Stimulated activated CD4-positive, alpha-beta T cell treated with anti-CD3 and anti-CD28 coated beads, TNF-alpha, amount 100 ng/mL, for 4 hours (primary cell): Measurements from ENCODE around the gene MPP7.
"Not testable (repeated sequence)": the region's sequence is repeated elsewhere in the genome, so short reads cannot be mapped to it uniquely, and the experiment has no call there.

ENCODE experiments used
- DNase-seq, 3 experiments: peaks; one replicate each; pipeline ENCODE4 v3.0.0-alpha.2; 2020; ENCODE audit warnings: low read depth in 3 of 3

The MPP7 gene

GRCh38 chr10:28302638-28303488, at the start of gene MPP7:
Gene MPP7, minus strand, starts transcription at chr10:28303064. Its CDS starts 64,460 bp downstream, at chr10:28238604.
- DNase-seq, result peak; percentile 91 to 93 (median 93)

- DNase-seq, result no peak
Observed at GRCh38 chr10:28349892-28350291, 47.0 kb upstream of the MPP7 start.

- DNase-seq, result no peak
Observed at GRCh38 chr10:28343987-28344895, 41.4 kb upstream of the MPP7 start.

GRCh38 chr10:28343252-28343651, 40.4 kb upstream of the MPP7 start:
- DNase-seq, result no peak

GRCh38 chr10:28341679-28342078, 38.8 kb upstream of the MPP7 start:
- not testable (repeated sequence) for DNase-seq

- DNase-seq, result no peak
Observed at GRCh38 chr10:28332726-28333125, 29.9 kb upstream of the MPP7 start.

- DNase-seq, result no peak
Observed at GRCh38 chr10:28331841-28332240, 29.0 kb upstream of the MPP7 start.

GRCh38 chr10:28331066-28331465, 28.2 kb upstream of the MPP7 start:
- DNase-seq, result no peak

GRCh38 chr10:28328346-28328745, 25.5 kb upstream of the MPP7 start:
- DNase-seq, result no peak

GRCh38 chr10:28327491-28327880, 24.6 kb upstream of the MPP7 start:
- no peak for DNase-seq

GRCh38 chr10:28326516-28327490, 23.9 kb upstream of the MPP7 start:
- no peak for DNase-seq

GRCh38 chr10:28320799-28321198, 17.9 kb upstream of the MPP7 start:
- DNase-seq, result no peak

GRCh38 chr10:28320090-28320489, 17.2 kb upstream of the MPP7 start:
- DNase-seq, result no peak

GRCh38 chr10:28319061-28319460, 16.2 kb upstream of the MPP7 start:
- DNase-seq, result not testable (repeated sequence)

GRCh38 chr10:28318626-28319025, 15.8 kb upstream of the MPP7 start:
- DNase-seq, result no peak

- DNase-seq, result no peak
Observed at GRCh38 chr10:28317760-28318159, 14.9 kb upstream of the MPP7 start.

GRCh38 chr10:28316696-28317095, 13.8 kb upstream of the MPP7 start:
- no peak for DNase-seq

- no peak for DNase-seq
Observed at GRCh38 chr10:28315140-28315539, 12.3 kb upstream of the MPP7 start.

- DNase-seq, result no peak
Observed at GRCh38 chr10:28314211-28314610, 11.3 kb upstream of the MPP7 start.

- no peak for DNase-seq
Observed at GRCh38 chr10:28312572-28312971, 9.7 kb upstream of the MPP7 start.

- no peak for DNase-seq
Observed at GRCh38 chr10:28311104-28311503, 8.2 kb upstream of the MPP7 start.
